HCEC 1CT (cell line): Measurements from ENCODE around the gene CYP19A1.

Source experiments
- DNase-seq: peaks from one replicate; pipeline ENCODE4 v3.0.0-alpha.2; 2017

CYP19A1 gene

GRCh38 chr15:51356983-51357382 lies 18.6 kb upstream of the CYP19A1 start:
- DNase-seq: no peak

- no peak for DNase-seq
Measured at GRCh38 chr15:51356147-51356546, 17.8 kb upstream of the CYP19A1 start.

GRCh38 chr15:51355096-51355495 lies 16.7 kb upstream of the CYP19A1 start:
- no peak for DNase-seq

- DNase-seq: no peak
Measured at GRCh38 chr15:51353976-51354375, 15.6 kb upstream of the CYP19A1 start.

- DNase-seq: no peak
Measured at GRCh38 chr15:51350723-51351122, 12.3 kb upstream of the CYP19A1 start.

GRCh38 chr15:51349156-51349844 lies 10.9 kb upstream of the CYP19A1 start:
- DNase-seq: no peak

- DNase-seq: no peak
Measured at GRCh38 chr15:51348688-51349087, 10.3 kb upstream of the CYP19A1 start.

- no peak for DNase-seq
Measured at GRCh38 chr15:51346136-51346535, 7.7 kb upstream of the CYP19A1 start.

GRCh38 chr15:51343466-51343865 lies 5.1 kb upstream of the CYP19A1 start:
- DNase-seq: no peak

GRCh38 chr15:51342227-51342999 lies 4.0 kb upstream of the CYP19A1 start:
- DNase-seq: no peak

GRCh38 chr15:51341366-51342226 lies 3.2 kb upstream of the CYP19A1 start, which contains the start of gene GLDN:
Gene GLDN (plus strand): TSS chr15:51341655. CDS start chr15:51341685, 30 bp downstream.
- DNase-seq: no peak

GRCh38 chr15:51335538-51336410 lies 2.6 kb downstream of the CYP19A1 start:
- DNase-seq: no peak

GRCh38 chr15:51335087-51335486 lies 3.3 kb downstream of the CYP19A1 start:
- DNase-seq: no peak

- DNase-seq: no peak
Measured at GRCh38 chr15:51334011-51334451, 4.4 kb downstream of the CYP19A1 start.

GRCh38 chr15:51333571-51333970 lies 4.8 kb downstream of the CYP19A1 start:
- no peak for DNase-seq

GRCh38 chr15:51332206-51333147 lies 5.9 kb downstream of the CYP19A1 start:
- DNase-seq: peak; percentile 28

- no peak for DNase-seq
Measured at GRCh38 chr15:51331141-51331540, 7.3 kb downstream of the CYP19A1 start.

- no peak for DNase-seq
Measured at GRCh38 chr15:51328926-51329325, 9.5 kb downstream of the CYP19A1 start.

- DNase-seq: no peak
Measured at GRCh38 chr15:51327081-51327480, 11.3 kb downstream of the CYP19A1 start.

GRCh38 chr15:51325167-51325566 lies 13.2 kb downstream of the CYP19A1 start:
- DNase-seq: no peak

GRCh38 chr15:51323749-51324148 lies 14.6 kb downstream of the CYP19A1 start:
- DNase-seq: no peak
